ENCODE data around the gene MKNK1. TPM values are rescaled to one million over a fixed set of nuclear protein-coding genes. Genes with fewer than 3 reads are reported as not detected.
A peak's percentile ranks its signal among the peaks of the same experiment; 100 is the strongest.

MKNK1 gene
- polyA plus RNA-seq, 1 of the 3 experiments (the other 2 are of a cell fraction): 28.2 TPM

DNA sequence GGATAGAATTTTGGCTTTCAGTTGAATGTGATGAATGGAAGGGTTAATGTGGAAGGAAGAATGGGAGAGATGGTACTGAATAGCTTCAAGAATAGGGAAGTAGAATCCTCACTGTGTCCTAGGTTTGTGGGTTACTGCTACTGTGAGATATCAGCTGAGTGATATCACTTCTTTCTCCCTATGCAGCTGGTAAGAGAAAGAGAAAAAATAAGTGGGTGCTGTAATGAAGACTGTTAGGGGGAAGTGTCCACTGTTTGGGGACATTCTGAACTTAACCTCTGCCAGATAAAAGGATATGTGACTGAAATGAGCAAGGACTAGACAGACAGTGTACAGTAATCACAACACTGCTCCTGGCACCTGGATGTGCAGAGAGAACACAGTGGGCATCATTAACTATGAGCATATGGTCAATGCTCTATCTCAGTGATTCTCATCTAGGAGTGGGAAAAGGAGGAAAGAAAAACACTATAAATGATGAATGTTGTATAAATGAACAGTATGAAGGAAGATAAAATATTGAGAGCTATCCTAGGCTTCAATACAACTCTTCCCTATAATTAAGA, 38.1 kb upstream of the MKNK1 start:
- H3K4me3 ChIP-seq (ENCODE audit: low read depth in 2 of 2, low read length in 1 of 2): no peak overlapping the region
- TF ChIP-seq EP300 (IDR thresholded peaks at IDR 0.05; ENCODE audit: borderline replicate concordance in 1 of 2, low read depth in 1 of 2, low read length in 1 of 2) (no peak), POLR2AphosphoS5 (IDR thresholded peaks at IDR 0.05; ENCODE audit: low read depth, low read length) (no peak)
- TF ChIP-seq, protein P1, sequence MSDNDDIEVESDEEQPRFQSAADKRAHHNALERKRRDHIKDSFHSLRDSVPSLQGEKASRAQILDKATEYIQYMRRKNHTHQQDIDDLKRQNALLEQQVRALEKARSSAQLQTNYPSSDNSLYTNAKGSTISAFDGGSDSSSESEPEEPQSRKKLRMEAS (IDR thresholded peaks at IDR 0.05; ENCODE audit: low read depth): no peak
- TF ChIP-seq, protein P2, sequence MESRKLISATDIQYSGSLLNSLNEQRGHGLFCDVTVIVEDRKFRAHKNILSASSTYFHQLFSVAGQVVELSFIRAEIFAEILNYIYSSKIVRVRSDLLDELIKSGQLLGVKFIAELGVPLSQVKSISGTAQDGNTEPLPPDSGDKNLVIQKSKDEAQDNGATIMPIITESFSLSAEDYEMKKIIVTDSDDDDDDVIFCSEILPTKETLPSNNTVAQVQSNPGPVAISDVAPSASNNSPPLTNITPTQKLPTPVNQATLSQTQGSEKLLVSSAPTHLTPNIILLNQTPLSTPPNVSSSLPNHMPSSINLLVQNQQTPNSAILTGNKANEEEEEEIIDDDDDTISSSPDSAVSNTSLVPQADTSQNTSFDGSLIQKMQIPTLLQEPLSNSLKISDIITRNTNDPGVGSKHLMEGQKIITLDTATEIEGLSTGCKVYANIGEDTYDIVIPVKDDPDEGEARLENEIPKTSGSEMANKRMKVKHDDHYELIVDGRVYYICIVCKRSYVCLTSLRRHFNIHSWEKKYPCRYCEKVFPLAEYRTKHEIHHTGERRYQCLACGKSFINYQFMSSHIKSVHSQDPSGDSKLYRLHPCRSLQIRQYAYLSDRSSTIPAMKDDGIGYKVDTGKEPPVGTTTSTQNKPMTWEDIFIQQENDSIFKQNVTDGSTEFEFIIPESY (IDR thresholded peaks at IDR 0.05; ENCODE audit: borderline replicate concordance, low read depth): no peak
- DNase-seq: no peak
- H2AFZ ChIP-seq (ENCODE audit: low read depth): no peak overlapping the region
- no peaks in the 10 kb centered on the region for H3K79me2 ChIP-seq (ENCODE audit: insufficient read depth)
- ChIA-PET POLR2A (no interaction called here), CTCF (interaction anchor here (1.4 kb wide), 1 partner anchor 25 kb away, joined by 5 read pairs; no protein-coding TSS in a partner anchor)
- H4K20me1 ChIP-seq (ENCODE audit: insufficient read depth): no peaks in the 10 kb centered on the region
- H3K27me3 ChIP-seq (ENCODE audit: insufficient read depth): no peaks in the 10 kb centered on the region
- H3K9me3 ChIP-seq: no peaks in the 10 kb centered on the region
- H3K36me3 ChIP-seq (replicated peaks in 1 of 2; ENCODE audit: control insufficient read depth in 1 of 2, insufficient read depth in 2 of 2, low read length in 1 of 2): peaks cover 2 to 9% of the 10 kb centered on the region in 2 experiments
- H3F3A ChIP-seq (replicated peaks; ENCODE audit: insufficient read depth): peaks cover 21% of the 10 kb centered on the region
- H3K4me1 ChIP-seq (ENCODE audit: control insufficient read depth in 1 of 2, insufficient read depth in 2 of 2, low read depth in 1 of 2, low read length in 1 of 2): peaks cover 3 to 7% of the 10 kb centered on the region in 2 experiments
- no peak overlapping the region for H3K9ac ChIP-seq
- H3K4me2 ChIP-seq: no peak overlapping the region
- H3K9me2 ChIP-seq: no peaks in the 10 kb centered on the region
- peak overlapping the region in 1 of 2 experiments; percentile 45; a peak in 2 of 4 replicates for H3K27ac ChIP-seq (ENCODE audit: low read depth in 2 of 2, low read length in 1 of 2)

DNA sequence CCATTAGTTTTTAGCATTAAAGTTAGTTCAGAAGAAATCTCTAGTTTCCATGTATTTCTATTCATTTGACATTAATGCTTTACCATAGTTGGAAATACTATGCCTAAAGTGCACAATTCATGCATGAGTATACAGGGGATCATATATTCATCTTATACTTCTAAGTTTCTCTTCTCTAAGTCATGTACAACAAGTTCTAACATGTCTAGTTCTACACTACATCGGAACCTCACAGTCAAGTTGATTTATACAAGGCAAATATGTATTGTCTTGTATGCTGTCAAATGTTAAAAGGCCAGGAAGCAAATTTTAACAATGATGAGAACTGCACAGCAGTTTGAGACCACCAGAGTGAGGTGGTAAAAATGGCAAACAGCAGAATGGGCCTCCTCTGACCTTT, 35.5 kb upstream of the MKNK1 start:
- no peaks in the 10 kb centered on the region for H4K20me1 ChIP-seq (ENCODE audit: insufficient read depth)
- CTCF ChIA-PET: interaction anchor here (1.3 kb wide), 1 partner anchor 107 kb away, joined by 3 read pairs; no protein-coding TSS in a partner anchor
- H3K27ac ChIP-seq (ENCODE audit: low read depth in 2 of 2, low read length in 1 of 2): no peak overlapping the region
- H3K9me3 ChIP-seq: no peaks in the 10 kb centered on the region
- H3K9me2 ChIP-seq: no peaks in the 10 kb centered on the region
- H3K4me2 ChIP-seq: no peak overlapping the region
- TF ChIP-seq ELF1 (IDR thresholded peaks at IDR 0.05) (no peak), RFX5 (IDR thresholded peaks at IDR 0.05; ENCODE audit: low read length) (no peak), EP300 (IDR thresholded peaks at IDR 0.05; ENCODE audit: borderline replicate concordance in 1 of 2, low read depth in 1 of 2, low read length in 1 of 2) (no peak), GABPA (IDR thresholded peaks at IDR 0.05; ENCODE audit: low read depth) (no peak), NFIC (IDR thresholded peaks at IDR 0.05; ENCODE audit: borderline replicate concordance) (no peak), SMC3 (IDR thresholded peaks at IDR 0.05; ENCODE audit: low read depth, low read length) (no peak), TAF1 (IDR thresholded peaks at IDR 0.05; ENCODE audit: borderline replicate concordance, low read depth, low read length) (no peak), JUND (IDR thresholded peaks at IDR 0.05) (no peak), CHD2 (IDR thresholded peaks at IDR 0.05; ENCODE audit: low read length, partially characterized antibody) (no peak), FOXM1 (IDR thresholded peaks at IDR 0.05; ENCODE audit: low read depth) (no peak), TCF12 (IDR thresholded peaks at IDR 0.05) (no peak), RAD21 (IDR thresholded peaks at IDR 0.05; ENCODE audit: low read length) (no peak), FOSL2 (IDR thresholded peaks at IDR 0.05; ENCODE audit: borderline replicate concordance, low read depth) (no peak)
- TF ChIP-seq, protein P3, sequence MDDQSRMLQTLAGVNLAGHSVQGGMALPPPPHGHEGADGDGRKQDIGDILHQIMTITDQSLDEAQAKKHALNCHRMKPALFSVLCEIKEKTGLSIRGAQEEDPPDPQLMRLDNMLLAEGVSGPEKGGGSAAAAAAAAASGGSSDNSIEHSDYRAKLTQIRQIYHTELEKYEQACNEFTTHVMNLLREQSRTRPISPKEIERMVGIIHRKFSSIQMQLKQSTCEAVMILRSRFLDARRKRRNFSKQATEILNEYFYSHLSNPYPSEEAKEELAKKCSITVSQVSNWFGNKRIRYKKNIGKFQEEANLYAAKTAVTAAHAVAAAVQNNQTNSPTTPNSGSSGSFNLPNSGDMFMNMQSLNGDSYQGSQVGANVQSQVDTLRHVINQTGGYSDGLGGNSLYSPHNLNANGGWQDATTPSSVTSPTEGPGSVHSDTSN (IDR thresholded peaks at IDR 0.05): no peak
- TF ChIP-seq, protein P4, sequence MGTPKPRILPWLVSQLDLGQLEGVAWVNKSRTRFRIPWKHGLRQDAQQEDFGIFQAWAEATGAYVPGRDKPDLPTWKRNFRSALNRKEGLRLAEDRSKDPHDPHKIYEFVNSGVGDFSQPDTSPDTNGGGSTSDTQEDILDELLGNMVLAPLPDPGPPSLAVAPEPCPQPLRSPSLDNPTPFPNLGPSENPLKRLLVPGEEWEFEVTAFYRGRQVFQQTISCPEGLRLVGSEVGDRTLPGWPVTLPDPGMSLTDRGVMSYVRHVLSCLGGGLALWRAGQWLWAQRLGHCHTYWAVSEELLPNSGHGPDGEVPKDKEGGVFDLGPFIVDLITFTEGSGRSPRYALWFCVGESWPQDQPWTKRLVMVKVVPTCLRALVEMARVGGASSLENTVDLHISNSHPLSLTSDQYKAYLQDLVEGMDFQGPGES (IDR thresholded peaks at IDR 0.05; ENCODE audit: low read depth, low read length): no peak
- TF ChIP-seq, protein P5, sequence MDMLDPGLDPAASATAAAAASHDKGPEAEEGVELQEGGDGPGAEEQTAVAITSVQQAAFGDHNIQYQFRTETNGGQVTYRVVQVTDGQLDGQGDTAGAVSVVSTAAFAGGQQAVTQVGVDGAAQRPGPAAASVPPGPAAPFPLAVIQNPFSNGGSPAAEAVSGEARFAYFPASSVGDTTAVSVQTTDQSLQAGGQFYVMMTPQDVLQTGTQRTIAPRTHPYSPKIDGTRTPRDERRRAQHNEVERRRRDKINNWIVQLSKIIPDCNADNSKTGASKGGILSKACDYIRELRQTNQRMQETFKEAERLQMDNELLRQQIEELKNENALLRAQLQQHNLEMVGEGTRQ (IDR thresholded peaks at IDR 0.05; ENCODE audit: borderline replicate concordance, low read depth, low read length): no peak
- TF ChIP-seq, protein P6, sequence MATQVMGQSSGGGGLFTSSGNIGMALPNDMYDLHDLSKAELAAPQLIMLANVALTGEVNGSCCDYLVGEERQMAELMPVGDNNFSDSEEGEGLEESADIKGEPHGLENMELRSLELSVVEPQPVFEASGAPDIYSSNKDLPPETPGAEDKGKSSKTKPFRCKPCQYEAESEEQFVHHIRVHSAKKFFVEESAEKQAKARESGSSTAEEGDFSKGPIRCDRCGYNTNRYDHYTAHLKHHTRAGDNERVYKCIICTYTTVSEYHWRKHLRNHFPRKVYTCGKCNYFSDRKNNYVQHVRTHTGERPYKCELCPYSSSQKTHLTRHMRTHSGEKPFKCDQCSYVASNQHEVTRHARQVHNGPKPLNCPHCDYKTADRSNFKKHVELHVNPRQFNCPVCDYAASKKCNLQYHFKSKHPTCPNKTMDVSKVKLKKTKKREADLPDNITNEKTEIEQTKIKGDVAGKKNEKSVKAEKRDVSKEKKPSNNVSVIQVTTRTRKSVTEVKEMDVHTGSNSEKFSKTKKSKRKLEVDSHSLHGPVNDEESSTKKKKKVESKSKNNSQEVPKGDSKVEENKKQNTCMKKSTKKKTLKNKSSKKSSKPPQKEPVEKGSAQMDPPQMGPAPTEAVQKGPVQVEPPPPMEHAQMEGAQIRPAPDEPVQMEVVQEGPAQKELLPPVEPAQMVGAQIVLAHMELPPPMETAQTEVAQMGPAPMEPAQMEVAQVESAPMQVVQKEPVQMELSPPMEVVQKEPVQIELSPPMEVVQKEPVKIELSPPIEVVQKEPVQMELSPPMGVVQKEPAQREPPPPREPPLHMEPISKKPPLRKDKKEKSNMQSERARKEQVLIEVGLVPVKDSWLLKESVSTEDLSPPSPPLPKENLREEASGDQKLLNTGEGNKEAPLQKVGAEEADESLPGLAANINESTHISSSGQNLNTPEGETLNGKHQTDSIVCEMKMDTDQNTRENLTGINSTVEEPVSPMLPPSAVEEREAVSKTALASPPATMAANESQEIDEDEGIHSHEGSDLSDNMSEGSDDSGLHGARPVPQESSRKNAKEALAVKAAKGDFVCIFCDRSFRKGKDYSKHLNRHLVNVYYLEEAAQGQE (IDR thresholded peaks at IDR 0.05; ENCODE audit: low read depth, low read length): no peak
- no peak for DNase-seq
- no peaks in the 10 kb centered on the region for H3K27me3 ChIP-seq (ENCODE audit: insufficient read depth)
- H3K9ac ChIP-seq: no peak overlapping the region
- 96% methylated on average over 1 of the region's 1 CpG for WGBS (ENCODE audit: low lambda C conversion rate)
- H3K79me2 ChIP-seq (ENCODE audit: insufficient read depth): no peaks in the 10 kb centered on the region
- H3K4me3 ChIP-seq (ENCODE audit: low read depth in 2 of 2, low read length in 1 of 2): no peak overlapping the region
- no peak overlapping the region for H2AFZ ChIP-seq (ENCODE audit: low read depth)
- H3K36me3 ChIP-seq (replicated peaks in 1 of 2; ENCODE audit: control insufficient read depth in 1 of 2, insufficient read depth in 2 of 2, low read length in 1 of 2): peaks cover 15 to 20% of the 10 kb centered on the region in 2 experiments
- H3K4me1 ChIP-seq (ENCODE audit: control insufficient read depth in 1 of 2, insufficient read depth in 2 of 2, low read depth in 1 of 2, low read length in 1 of 2): peaks cover 3 to 7% of the 10 kb centered on the region in 2 experiments
- peaks cover 15% of the 10 kb centered on the region for H3F3A ChIP-seq (replicated peaks; ENCODE audit: insufficient read depth)
- POLR2A ChIA-PET: no interaction called here

Data from SK-N-SH (cell line).